A673 (cell line): ENCODE data around the gene ACRBP. TPM values are rescaled to one million over a fixed set of nuclear protein-coding genes. Genes with fewer than 3 reads are reported as not detected.
"Not testable (repeated sequence)": the region's sequence is repeated elsewhere in the genome, so short reads cannot be mapped to it uniquely, and the experiment has no call there.

Source experiments
- BruUV-seq: library from RNA; stranded (reverse); fragments of 400-500 nt; replicated peaks from 2 replicates; lab custom pipeline; 2021; lab: Mats Ljungman, UMichigan
- CTCF ChIA-PET: fragments of 300-600 bp; sonication (Branson Sonifier 250); formaldehyde crosslinking; loops from one replicate; lab custom pipeline; 2022; ENCODE audit warnings: antibody characterized with exemption; lab: Charles Lee
- POLR2A ChIA-PET: fragments of 300-600 bp; sonication (Branson Sonifier 250); formaldehyde crosslinking; loops from one replicate; lab custom pipeline; 2022; ENCODE audit warnings: antibody characterized with exemption; ENCODE audit not compliant: low non-redundant PET; lab: Charles Lee
- DNase-seq: peaks from one replicate; pipeline ENCODE4 v3.0.0-alpha.2; 2015; ENCODE audit warnings: low spot score
- H3K27ac ChIP-seq: fragments of 200-600 bp; sonication (generic); 2 replicates; pipeline ENCODE4 v1.5.1; 2016; ENCODE audit warnings: mixed run types, low read depth, mild to moderate bottlenecking, mixed read lengths, antibody characterized with exemption, low read length; ENCODE audit not compliant: poor library complexity, severe bottlenecking
- H3K27me3 ChIP-seq: fragments of 200-600 bp; sonication (generic); replicated peaks from 2 replicates; pipeline ENCODE4 v1.6.1; 2017; ENCODE audit warnings: mixed run types, low read depth, mild to moderate bottlenecking, mixed read lengths, antibody characterized with exemption, low read length; ENCODE audit not compliant: insufficient read depth, poor library complexity
- H3K36me3 ChIP-seq: fragments of 200-600 bp; sonication (generic); 2 replicates; pipeline ENCODE4 v1.6.1; 2016; ENCODE audit warnings: mixed run types, mild to moderate bottlenecking, mixed read lengths, antibody characterized with exemption, low read length; ENCODE audit not compliant: insufficient read depth, poor library complexity, severe bottlenecking
- H3K4me1 ChIP-seq: fragments of 200-600 bp; sonication (generic); 2 replicates; pipeline ENCODE4 v1.6.1; 2017; ENCODE audit warnings: mixed run types, mild to moderate bottlenecking, mixed read lengths, antibody characterized with exemption, low read length; ENCODE audit not compliant: insufficient read depth, poor library complexity, severe bottlenecking
- H3K4me3 ChIP-seq: fragments of 200-600 bp; sonication (generic); 2 replicates; pipeline ENCODE4 v1.5.1; 2016; ENCODE audit warnings: low read depth, mixed run types, mild to moderate bottlenecking, mixed read lengths, low read length; ENCODE audit not compliant: poor library complexity, severe bottlenecking
- H3K9me3 ChIP-seq: fragments of 200-600 bp; sonication (generic); 2 replicates; pipeline ENCODE4 v1.6.1; 2016; ENCODE audit warnings: mixed run types, low read depth, mild to moderate bottlenecking, mixed read lengths, antibody characterized with exemption, low read length; ENCODE audit not compliant: poor library complexity, severe bottlenecking
- CTCF ChIP-seq: fragments of 300-800, 200-600 bp; sonication (generic); conservative IDR thresholded peaks from 2 replicates; pipeline ENCODE4 v1.5.1; 2017; ENCODE audit warnings: low read depth, mild to moderate bottlenecking, antibody characterized with exemption, low read length, moderate library complexity, mixed read lengths
- EZH2 ChIP-seq: fragments of 200-600 bp; sonication (generic); IDR thresholded peaks from 2 replicates; pipeline ENCODE4 v1.6.1; 2017; ENCODE audit warnings: borderline replicate concordance, low read depth, mild to moderate bottlenecking, mixed read lengths, antibody characterized with exemption, low read length; ENCODE audit not compliant: poor library complexity, severe bottlenecking
- intact Hi-C: fragments of 100-400 bp; cut with micrococcal nuclease; formaldehyde crosslinking; loops from one replicate; pipeline ENCODE4 v1.10.0; 2022; ENCODE audit not compliant: unreplicated experiment
- total RNA-seq: library from RNA; stranded (reverse); gene quantifications from 2 replicates; pipeline ENCODE4 v1.2.3, GENCODE V29; 2021

Gene ACRBP
- total RNA-seq, 1 experiment from 2014 or later, result 3.0 TPM

DNA sequence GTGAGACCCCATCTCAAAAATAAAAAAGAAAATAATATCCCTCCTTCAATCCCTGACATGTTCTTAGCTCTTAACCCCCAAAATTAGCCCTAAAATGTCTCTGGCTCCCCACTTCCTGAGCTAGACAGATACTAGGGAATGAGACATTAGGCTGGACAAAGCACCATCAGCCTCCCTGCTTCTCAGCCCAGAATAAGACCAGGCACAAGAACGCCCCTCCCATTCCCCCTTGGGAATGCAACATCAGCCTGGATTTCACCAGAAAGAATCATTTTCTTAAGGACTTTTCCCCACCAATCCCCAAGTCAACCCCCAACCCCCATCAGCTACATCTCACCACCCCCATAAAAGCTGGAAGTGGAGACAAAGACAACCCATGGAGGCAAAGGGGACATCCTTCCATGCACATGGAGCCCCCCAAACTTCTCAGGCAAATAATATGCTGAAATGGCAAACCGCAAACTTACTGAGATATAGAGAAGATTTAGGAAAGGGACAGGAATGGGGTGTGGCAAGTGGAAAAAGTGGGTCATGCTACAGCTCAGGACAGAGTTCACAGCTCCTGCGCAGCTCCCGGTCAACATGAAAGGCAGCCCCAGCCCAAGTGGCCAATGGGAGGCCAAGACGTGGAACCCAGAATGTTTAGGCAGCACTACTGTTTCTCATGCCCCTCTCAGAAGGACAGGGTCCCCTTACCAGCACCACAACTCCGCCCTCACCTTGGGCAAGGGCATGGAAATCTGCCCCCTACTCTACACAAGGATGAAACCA lies 42.8 kb downstream of the ACRBP start:
- ChIA-PET CTCF (no interaction called here), POLR2A (interaction anchor here (0.5 to 0.7 kb wide), 3 partner anchors 105 to 240 kb away, joined by 3 to 15 read pairs (median 5); no protein-coding TSS in a partner anchor)
- no peak for DNase-seq
- peaks cover 44% of the 10 kb centered on the region for H3K4me1 ChIP-seq
- H3K27ac ChIP-seq, result peak overlapping the region; percentile 60
- no peaks in the 10 kb centered on the region for H3K9me3 ChIP-seq
- TF ChIP-seq EZH2 (no peak), CTCF (no peak)
- peaks cover 38% of the 10 kb centered on the region for H3K36me3 ChIP-seq
- BruUV-seq, result no TSS peak
- no peaks in the 10 kb centered on the region for H3K27me3 ChIP-seq
- intact Hi-C loops, result no loop called here
- H3K4me3 ChIP-seq, result peak overlapping the region; percentile 87

- H3K27ac ChIP-seq, result peak overlapping the region; percentile 60
- peaks cover 51% of the 10 kb centered on the region for H3K36me3 ChIP-seq
- H3K27me3 ChIP-seq, result no peaks in the 10 kb centered on the region
- POLR2A ChIA-PET, result interaction anchor here (0.6 kb wide), 3 partner anchors 13 to 148 kb away, joined by 3 to 7 read pairs (median 3); partner anchors contain the start of gene GAPDH
- BruUV-seq, result no TSS peak
- H3K9me3 ChIP-seq, result no peaks in the 10 kb centered on the region
- TF ChIP-seq EZH2 (no peak), CTCF (no peak)
- peaks cover 44% of the 10 kb centered on the region for H3K4me1 ChIP-seq
- peak overlapping the region; percentile 11 for H3K4me3 ChIP-seq
- intact Hi-C loops, result no loop called here
- DNase-seq, result peak; percentile 74
- CTCF ChIA-PET, result interaction anchor here (0.6 kb wide), 2 partner anchors 81 to 424 kb away, joined by 3 read pairs; no protein-coding TSS in a partner anchor
These were observed 44.1 kb downstream of the ACRBP start for GRCh38 chr12:6603095-6603567.

DNA sequence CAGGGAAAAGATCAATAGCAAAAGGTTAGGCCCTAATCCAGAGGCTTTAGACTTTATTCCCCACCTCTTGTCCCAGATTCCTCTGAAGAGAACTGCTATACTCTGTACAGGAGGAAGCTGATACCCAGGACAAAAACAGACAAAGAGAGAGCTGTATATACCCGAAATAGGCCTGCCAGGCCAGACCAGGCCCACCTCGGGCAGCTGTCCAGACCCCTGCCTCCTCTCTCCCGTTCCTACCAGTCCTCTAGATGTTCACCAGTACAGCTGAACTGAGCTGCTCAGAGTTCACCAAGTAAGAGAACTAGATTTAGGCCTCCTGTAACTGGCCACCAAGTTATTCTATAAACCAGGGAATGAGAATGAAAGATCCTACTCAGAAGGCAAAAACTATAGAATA lies 44.7 kb downstream of the ACRBP start:
- intact Hi-C loops, result no loop called here
- no peak for TF ChIP-seq CTCF
- TF ChIP-seq EZH2, result no peak
- Histone ChIP-seq H3K9me3 (no peaks in the 10 kb centered on the region), H3K4me1 (peaks cover 38% of the 10 kb centered on the region), H3K36me3 (peaks cover 57% of the 10 kb centered on the region), H3K27me3 (no peaks in the 10 kb centered on the region), H3K4me3 (peak overlapping the region; percentile 11), H3K27ac (peak overlapping the region; percentile 60)
- ChIA-PET POLR2A (interaction anchor here (0.6 kb wide), 1 partner anchor 68 kb away, joined by 3 read pairs; the partner anchor contains the start of gene GAPDH), CTCF (no interaction called here)
- no TSS peak for BruUV-seq
- DNase-seq, result no peak

DNA sequence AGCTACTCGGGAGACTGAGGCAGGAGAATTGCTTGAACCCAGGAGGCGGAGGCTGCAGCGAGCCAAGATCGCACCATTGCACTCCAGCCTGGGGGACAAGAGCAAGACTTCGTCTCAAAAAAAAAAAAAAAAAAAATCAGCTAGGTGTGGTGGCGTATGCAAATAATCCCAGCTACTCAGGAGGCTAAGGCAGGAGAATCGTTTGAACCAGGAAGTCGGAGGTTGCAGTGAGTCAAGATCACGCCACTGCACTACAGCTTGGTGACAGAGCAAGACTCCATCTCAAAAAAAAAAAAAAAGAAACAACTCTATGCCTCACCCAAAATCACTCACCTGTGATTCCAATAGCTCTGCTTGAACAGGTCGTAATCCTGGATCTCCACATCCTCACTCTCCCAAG lies 51.6 kb downstream of the ACRBP start:
- BruUV-seq, H3K27me3 ChIP-seq, H3K27ac ChIP-seq, H3K4me1 ChIP-seq, intact Hi-C loops, H3K9me3 ChIP-seq, CTCF ChIA-PET, POLR2A ChIA-PET, DNase-seq, H3K4me3 ChIP-seq: not testable (repeated sequence)
- H3K36me3 ChIP-seq, result peaks cover 97% of the 10 kb centered on the region
